Mucosa of descending colon (tissue), 3 donors: ENCODE results near the gene FUBP3. TPM values are rescaled to one million over a fixed set of nuclear protein-coding genes. Genes with fewer than 3 reads are reported as not detected.

Experiments used
- ATAC-seq: fragments of 200-7000 bp; cut with Tn5 transposase; one replicate; pipeline ENCODE4 v1.9.1; 2020; ENCODE audit warnings: mild to moderate bottlenecking, moderate library complexity
- DNase-seq, 3 donors: peaks; one replicate each; pipeline ENCODE4 v3.0.0-alpha.2; 2020
- H3K36me3 ChIP-seq: fragments of 200-600 bp; one replicate; pipeline ENCODE4 v1.8.0; 2021; ENCODE audit warnings: low read depth, mild to moderate bottlenecking
- H3K4me1 ChIP-seq: fragments of 200-600 bp; one replicate; pipeline ENCODE4 v1.8.0; 2021; ENCODE audit warnings: low read depth, mild to moderate bottlenecking
- H3K4me3 ChIP-seq: fragments of 200-600 bp; one replicate; pipeline ENCODE4 v1.8.0; 2021; ENCODE audit warnings: mild to moderate bottlenecking
- H3K9me3 ChIP-seq: fragments of 200-600 bp; one replicate; pipeline ENCODE4 v1.8.0; 2021; ENCODE audit warnings: mild to moderate bottlenecking
- intact Hi-C, 2 donors: fragments of 100-400 bp; cut with DNase I in 1 of 2; cut with micrococcal nuclease in 1 of 2; formaldehyde crosslinking; loops; one replicate each; pipeline versions ENCODE4 v1.11.0 to v1.11.1; 2022; cut with DNase I, micrococcal nuclease
- total RNA-seq, 3 donors: library from RNA; stranded (reverse); fragmentation: NEBNext Ultra II Directional in 2 of 3; extraction: Animal tissue kit (Norgen Biotek cat#: 25700) in 2 of 3; gene quantifications; one replicate each; pipeline versions ENCODE4 v1.2.1 to v1.2.4, GENCODE V29; 2021 to 2023
- TF ChIP-seq, protein P1 (sequence below): fragments of 200-600 bp; IDR thresholded peaks from one replicate; pipeline ENCODE4 v1.8.0; 2022; ENCODE audit warnings: antibody characterized with exemption, mild to moderate bottlenecking
- donor health status: DM: no; HTN: no; CAD: no; lungs with moderate emphysema.
- donor health status: DM: no; HTN: no; CAD: no.
- donor health status: DM: no; HTN: yes; CAD: no.

Gene FUBP3
- total RNA-seq, 3 donors from 2014 or later: 36.5 to 56.5 (median 43.3) TPM

DNA sequence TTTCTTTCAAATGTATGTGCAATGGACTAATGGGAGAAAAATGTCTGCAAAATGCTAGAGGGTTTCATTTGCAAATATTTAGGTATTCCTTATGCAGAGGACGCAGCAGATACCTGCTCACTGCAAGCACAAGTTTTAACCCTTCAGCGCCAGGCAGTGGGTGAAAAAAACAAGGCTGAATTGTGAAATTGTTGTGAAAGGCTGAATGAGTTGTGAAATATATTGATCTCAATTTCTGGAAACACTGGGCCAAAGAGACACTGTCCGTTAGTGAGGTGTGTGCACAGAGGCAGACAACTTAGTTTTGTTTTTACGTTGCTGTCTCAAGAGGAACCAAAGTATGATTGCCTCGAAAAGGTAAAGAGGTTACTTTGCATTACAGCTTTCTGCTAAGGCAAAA lies 18.8 kb downstream of the FUBP3 start:
- Histone ChIP-seq H3K36me3 (no peaks in the 10 kb centered on the region), H3K4me1 (no peaks in the 10 kb centered on the region), H3K9me3 (no peaks in the 10 kb centered on the region), H3K4me3 (no peak overlapping the region)
- no peak for DNase-seq
- intact Hi-C loops: no loop called here
- no peak for ATAC-seq
- TF ChIP-seq, protein P1, sequence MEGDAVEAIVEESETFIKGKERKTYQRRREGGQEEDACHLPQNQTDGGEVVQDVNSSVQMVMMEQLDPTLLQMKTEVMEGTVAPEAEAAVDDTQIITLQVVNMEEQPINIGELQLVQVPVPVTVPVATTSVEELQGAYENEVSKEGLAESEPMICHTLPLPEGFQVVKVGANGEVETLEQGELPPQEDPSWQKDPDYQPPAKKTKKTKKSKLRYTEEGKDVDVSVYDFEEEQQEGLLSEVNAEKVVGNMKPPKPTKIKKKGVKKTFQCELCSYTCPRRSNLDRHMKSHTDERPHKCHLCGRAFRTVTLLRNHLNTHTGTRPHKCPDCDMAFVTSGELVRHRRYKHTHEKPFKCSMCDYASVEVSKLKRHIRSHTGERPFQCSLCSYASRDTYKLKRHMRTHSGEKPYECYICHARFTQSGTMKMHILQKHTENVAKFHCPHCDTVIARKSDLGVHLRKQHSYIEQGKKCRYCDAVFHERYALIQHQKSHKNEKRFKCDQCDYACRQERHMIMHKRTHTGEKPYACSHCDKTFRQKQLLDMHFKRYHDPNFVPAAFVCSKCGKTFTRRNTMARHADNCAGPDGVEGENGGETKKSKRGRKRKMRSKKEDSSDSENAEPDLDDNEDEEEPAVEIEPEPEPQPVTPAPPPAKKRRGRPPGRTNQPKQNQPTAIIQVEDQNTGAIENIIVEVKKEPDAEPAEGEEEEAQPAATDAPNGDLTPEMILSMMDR: no peak

GRCh38 chr9:130599625-130600024 lies 20.2 kb downstream of the FUBP3 start:
- TF ChIP-seq, protein P1: no peak
- intact Hi-C loops: no loop called here
- Histone ChIP-seq H3K4me1 (no peaks in the 10 kb centered on the region), H3K36me3 (no peaks in the 10 kb centered on the region), H3K4me3 (no peak overlapping the region), H3K9me3 (no peaks in the 10 kb centered on the region)
- DNase-seq (no peak), ATAC-seq (no peak)

GRCh38 chr9:130601100-130601499 lies 21.7 kb downstream of the FUBP3 start:
- DNase-seq (no peak), ATAC-seq (no peak)
- intact Hi-C loops: no loop called here
- TF ChIP-seq, protein P1: no peak
- no peak overlapping the region for H3K4me3 ChIP-seq
- no peaks in the 10 kb centered on the region for H3K9me3 ChIP-seq
- H3K4me1 ChIP-seq: no peaks in the 10 kb centered on the region
- no peaks in the 10 kb centered on the region for H3K36me3 ChIP-seq

GRCh38 chr9:130604295-130604694 lies 24.9 kb downstream of the FUBP3 start:
- TF ChIP-seq, protein P1: no peak
- no peaks in the 10 kb centered on the region for H3K9me3 ChIP-seq
- ATAC-seq (no peak), DNase-seq (no peak)
- H3K36me3 ChIP-seq: no peaks in the 10 kb centered on the region
- no peaks in the 10 kb centered on the region for H3K4me1 ChIP-seq
- intact Hi-C loops: no loop called here
- no peak overlapping the region for H3K4me3 ChIP-seq

- Histone ChIP-seq H3K4me3 (no peak overlapping the region), H3K9me3 (no peaks in the 10 kb centered on the region), H3K4me1 (no peaks in the 10 kb centered on the region), H3K36me3 (no peaks in the 10 kb centered on the region)
- TF ChIP-seq, protein P1: no peak
- peak; percentile 40 for ATAC-seq
- intact Hi-C loops: no loop called here
- no peak for DNase-seq
Observed at GRCh38 chr9:130606887-130607600, 27.7 kb downstream of the FUBP3 start.
